B cell (primary cell): ENCODE measurements around the gene CACNG1. TPM values are rescaled to one million over a fixed set of nuclear protein-coding genes. Genes with fewer than 3 reads are reported as not detected.
"Not testable (repeated sequence)": the region's sequence is repeated elsewhere in the genome, so short reads cannot be mapped to it uniquely, and the experiment has no call there.

Experiments used
- ATAC-seq: fragments of 200-7000 bp; cut with Tn5 transposase; one replicate; pipeline ENCODE4 v1.10.0; 2021; ENCODE audit warnings: low read depth, mild to moderate bottlenecking, moderate number of reproducible peaks, moderate library complexity
- CTCF ChIA-PET: fragments of 350-600 bp; sonication (Branson Sonifier 250); formaldehyde crosslinking; loops from one replicate; lab custom pipeline; 2021; ENCODE audit warnings: antibody characterized with exemption, inconsistent platforms; lab: Charles Lee
- POLR2A ChIA-PET: fragments of 350-600 bp; sonication (Branson Sonifier 250); formaldehyde crosslinking; loops from one replicate; lab custom pipeline; 2021; ENCODE audit warnings: antibody characterized with exemption; lab: Charles Lee
- DNase-seq: peaks from one replicate; pipeline ENCODE4 v3.0.0; 2013
- H2AFZ ChIP-seq: 2 replicates; pipeline ENCODE4 v1.6.1; 2012; ENCODE audit warnings: mild to moderate bottlenecking, low read depth, low read length; ENCODE audit not compliant: insufficient read depth, poor library complexity, severe bottlenecking
- H3K27ac ChIP-seq, 2 donors: 1 replicate in 1 of 2; 2 replicates in 1 of 2; pipeline ENCODE4 v1.5.1; 2012 to 2013; ENCODE audit warnings: low read length in 2 of 2, mild to moderate bottlenecking in 2 of 2, moderate library complexity in 1 of 2
- H3K27me3 ChIP-seq, 4 experiments: fragments of 200-600 bp in 1 of 4; sonication (generic) in 1 of 4; replicated peaks in 1 of 4; 1 replicate in 2 of 4; 2 replicates in 2 of 4; pipeline versions ENCODE4 v1.6.1 to v1.7.0; 2013 to 2016; ENCODE audit warnings: low read length in 3 of 4, mild to moderate bottlenecking in 2 of 4, mixed read lengths in 1 of 4, moderate library complexity in 1 of 4; ENCODE audit not compliant: insufficient read depth in 4 of 4, control insufficient read depth in 3 of 4; ENCODE audit errors: control extremely low read depth in 1 of 4
- H3K36me3 ChIP-seq, 2 experiments: replicated peaks in 1 of 2; 1 replicate in 1 of 2; 2 replicates in 1 of 2; pipeline versions ENCODE4 v1.6.1 to v1.7.1; 2013; ENCODE audit warnings: low read length in 1 of 2; ENCODE audit not compliant: insufficient read depth in 2 of 2, control insufficient read depth in 1 of 2; ENCODE audit errors: control extremely low read depth in 1 of 2, extremely low read depth in 1 of 2
- H3K4me1 ChIP-seq, 2 donors: fragments of 200-600 bp in 1 of 2; sonication (generic) in 1 of 2; 1 replicate in 1 of 2; 2 replicates in 1 of 2; pipeline versions ENCODE4 v1.5.1 to v1.6.1; 2013 to 2017; ENCODE audit warnings: low read length in 2 of 2; ENCODE audit not compliant: control insufficient read depth in 2 of 2, insufficient read depth in 2 of 2
- H3K4me2 ChIP-seq: replicated peaks from 2 replicates; pipeline ENCODE3; 2012; ENCODE audit warnings: mild to moderate bottlenecking, low read depth, low read length; ENCODE audit not compliant: poor library complexity, severe bottlenecking
- H3K4me3 ChIP-seq, 5 experiments: fragments of 200-600 bp in 1 of 5; sonication (generic) in 1 of 5; 1 replicate in 3 of 5; 2 replicates in 2 of 5; pipeline versions ENCODE4 v1.5.1 to v1.7.0; 2011 to 2016; ENCODE audit warnings: low read length in 4 of 5, mild to moderate bottlenecking in 4 of 5, low read depth in 2 of 5, control low read depth in 1 of 5, moderate library complexity in 1 of 5; ENCODE audit not compliant: insufficient read depth in 1 of 5; ENCODE audit errors: control extremely low read depth in 1 of 5, extremely low read depth in 1 of 5
- H3K79me2 ChIP-seq: fragments of 200-600 bp; sonication (generic); one replicate; pipeline ENCODE4 v1.6.0; 2016; ENCODE audit warnings: low read length; ENCODE audit not compliant: control insufficient read depth, insufficient read depth
- H3K9ac ChIP-seq: fragments of 200-600 bp; sonication (generic); 2 replicates; pipeline ENCODE4 v1.6.1; 2017; ENCODE audit warnings: mild to moderate bottlenecking, low read length, moderate library complexity
- H3K9me3 ChIP-seq, 3 donors: one replicate each; pipeline versions ENCODE4 v1.6.1 to v1.7.1; 2013; ENCODE audit warnings: low read length in 2 of 3; ENCODE audit not compliant: control insufficient read depth in 2 of 3, insufficient read depth in 1 of 3; ENCODE audit errors: control extremely low read depth in 1 of 3
- H4K20me1 ChIP-seq: 2 replicates; pipeline ENCODE4 v1.6.0; 2012; ENCODE audit warnings: mild to moderate bottlenecking, low read length; ENCODE audit not compliant: insufficient read depth, control insufficient read depth, poor library complexity, severe bottlenecking
- H3K27ac Mint-ChIP-seq: one replicate; pipeline ENCODE4 v1.8.0; 2021; ENCODE audit warnings: mixed read lengths
- H3K27me3 Mint-ChIP-seq: one replicate; pipeline ENCODE4 v1.8.0; 2021; ENCODE audit warnings: mixed read lengths
- H3K4me1 Mint-ChIP-seq: one replicate; pipeline ENCODE4 v1.8.0; 2021; ENCODE audit warnings: mixed read lengths
- H3K4me3 Mint-ChIP-seq: one replicate; pipeline ENCODE4 v1.8.0; 2021; ENCODE audit warnings: mixed read lengths
- H3K9me3 Mint-ChIP-seq: one replicate; pipeline ENCODE4 v1.8.0; 2022; ENCODE audit warnings: mixed read lengths; ENCODE audit not compliant: insufficient read depth
- EZH2 ChIP-seq: IDR thresholded peaks from 2 replicates; pipeline ENCODE4 v1.6.1; 2012; ENCODE audit warnings: borderline replicate concordance, low read depth, mild to moderate bottlenecking, moderate library complexity, low read length; ENCODE audit not compliant: insufficient read depth, poor library complexity, severe bottlenecking
- WGBS: methylation state at CpG from one replicate; pipeline ENCODE4 v1.1.5; 2013; ENCODE audit warnings: missing lambda C conversion rate; ENCODE audit not compliant: insufficient coverage; 5-methylcytosine and 5-hydroxymethylcytosine counted together
- intact Hi-C: fragments of 100-400 bp; cut with micrococcal nuclease; formaldehyde crosslinking; loops from one replicate; pipeline ENCODE4 v1.10.0; 2022
- polyA plus RNA-seq: library from polyadenylated mRNA; depleted of rRNA; stranded (reverse); fragments of >200 nt; gene quantifications from 2 replicates; pipeline ENCODE4 v1.2.3, GENCODE V29; 2012
- total RNA-seq, 2 donors: library from RNA; stranded (reverse); fragments of 120-200 nt in 1 of 2; gene quantifications; 1 replicate in 1 of 2; 2 replicates in 1 of 2; pipeline versions ENCODE4 v1.2.3 to v1.2.4, GENCODE V29; 2013 to 2022
- TF ChIP-seq, protein P1 (sequence below): fragments of 200-600 bp; IDR thresholded peaks from one replicate; pipeline ENCODE4 v1.8.0; 2022; ENCODE audit warnings: antibody characterized with exemption, mild to moderate bottlenecking

CACNG1 gene
- total and polyA plus RNA-seq, 2 donors (not counting 1 experiment from before 2014, with no cell fraction given) = not detected

- no peak overlapping the region for H3K4me3 ChIP-seq
- ChIA-PET POLR2A (no interaction called here), CTCF (no interaction called here)
- Mint-ChIP-seq H3K4me3 (no peak overlapping the region), H3K27me3 (peaks cover 11% of the 10 kb centered on the region), H3K4me1 (no peaks in the 10 kb centered on the region), H3K27ac (no peak overlapping the region), H3K9me3 (no peaks in the 10 kb centered on the region)
- H3K36me3 ChIP-seq = no peaks in the 10 kb centered on the region
- H4K20me1 ChIP-seq = no peaks in the 10 kb centered on the region
- H3K27ac ChIP-seq = no peak overlapping the region
- WGBS = 80% methylated on average over 5 of the region's 5 CpGs
- H3K4me1 ChIP-seq = no peaks in the 10 kb centered on the region
- no peak overlapping the region for H2AFZ ChIP-seq
- TF ChIP-seq EZH2 = no peak
- TF ChIP-seq, protein P1, sequence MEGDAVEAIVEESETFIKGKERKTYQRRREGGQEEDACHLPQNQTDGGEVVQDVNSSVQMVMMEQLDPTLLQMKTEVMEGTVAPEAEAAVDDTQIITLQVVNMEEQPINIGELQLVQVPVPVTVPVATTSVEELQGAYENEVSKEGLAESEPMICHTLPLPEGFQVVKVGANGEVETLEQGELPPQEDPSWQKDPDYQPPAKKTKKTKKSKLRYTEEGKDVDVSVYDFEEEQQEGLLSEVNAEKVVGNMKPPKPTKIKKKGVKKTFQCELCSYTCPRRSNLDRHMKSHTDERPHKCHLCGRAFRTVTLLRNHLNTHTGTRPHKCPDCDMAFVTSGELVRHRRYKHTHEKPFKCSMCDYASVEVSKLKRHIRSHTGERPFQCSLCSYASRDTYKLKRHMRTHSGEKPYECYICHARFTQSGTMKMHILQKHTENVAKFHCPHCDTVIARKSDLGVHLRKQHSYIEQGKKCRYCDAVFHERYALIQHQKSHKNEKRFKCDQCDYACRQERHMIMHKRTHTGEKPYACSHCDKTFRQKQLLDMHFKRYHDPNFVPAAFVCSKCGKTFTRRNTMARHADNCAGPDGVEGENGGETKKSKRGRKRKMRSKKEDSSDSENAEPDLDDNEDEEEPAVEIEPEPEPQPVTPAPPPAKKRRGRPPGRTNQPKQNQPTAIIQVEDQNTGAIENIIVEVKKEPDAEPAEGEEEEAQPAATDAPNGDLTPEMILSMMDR = no peak
- H3K9me3 ChIP-seq = no peaks in the 10 kb centered on the region
- ATAC-seq = no peak
- H3K27me3 ChIP-seq = peaks cover 0 to 2% (median 0%) of the 10 kb centered on the region in 4 experiments
- H3K79me2 ChIP-seq = no peaks in the 10 kb centered on the region
- intact Hi-C loops = no loop called here
- no peak for DNase-seq
- no peak overlapping the region for H3K9ac ChIP-seq
- no peak overlapping the region for H3K4me2 ChIP-seq
These were observed 5.4 kb upstream of the CACNG1 start for GRCh38 chr17:67038861-67039365.

DNA sequence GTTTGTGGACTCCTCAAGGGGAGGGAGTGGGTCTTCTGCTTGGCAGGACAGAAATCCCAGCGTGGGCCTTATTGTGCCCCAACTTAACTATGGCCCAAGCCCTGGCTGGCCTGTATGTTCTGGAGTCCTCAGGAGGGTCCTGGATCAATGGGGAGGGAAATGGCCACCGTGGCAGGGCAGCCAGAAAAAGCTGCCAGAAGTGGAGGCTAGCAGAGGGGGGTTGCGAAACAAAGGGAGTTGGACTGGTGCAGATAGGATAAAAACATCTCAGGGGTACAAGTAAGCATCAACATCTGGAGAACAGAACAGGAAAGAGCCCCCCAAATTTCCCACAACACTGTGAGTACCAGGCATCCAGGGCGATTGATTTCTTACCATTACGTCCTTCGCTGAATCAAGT, 3.7 kb upstream of the CACNG1 start:
- Histone ChIP-seq H3K4me2 (no peak overlapping the region), H3K27me3 (peaks cover 0 to 2% (median 0%) of the 10 kb centered on the region in 4 experiments), H3K4me3 (no peak overlapping the region), H2AFZ (no peak overlapping the region), H3K4me1 (no peaks in the 10 kb centered on the region), H3K36me3 (no peaks in the 10 kb centered on the region), H3K27ac (no peak overlapping the region), H4K20me1 (no peaks in the 10 kb centered on the region), H3K79me2 (no peaks in the 10 kb centered on the region), H3K9ac (no peak overlapping the region), H3K9me3 (no peaks in the 10 kb centered on the region)
- H3K4me1 Mint-ChIP-seq = no peaks in the 10 kb centered on the region
- intact Hi-C loops = no loop called here
- TF ChIP-seq, protein P1 = no peak
- TF ChIP-seq EZH2 = no peak
- DNase-seq (no peak), ATAC-seq (no peak)
- H3K27ac Mint-ChIP-seq = no peak overlapping the region
- H3K9me3 Mint-ChIP-seq = no peaks in the 10 kb centered on the region
- WGBS = 94% methylated on average over 4 of the region's 6 CpGs
- no peak overlapping the region for H3K4me3 Mint-ChIP-seq
- POLR2A ChIA-PET = no interaction called here
- peaks cover 11% of the 10 kb centered on the region for H3K27me3 Mint-ChIP-seq
- CTCF ChIA-PET = no interaction called here

- H3K9ac ChIP-seq, ATAC-seq, H3K27ac ChIP-seq, H3K4me2 ChIP-seq, DNase-seq, H3K4me1 ChIP-seq, H3K27me3 ChIP-seq, H3K36me3 ChIP-seq, H4K20me1 ChIP-seq, H3K79me2 ChIP-seq, H3K27ac Mint-ChIP-seq, H3K9me3 ChIP-seq, H3K4me3 Mint-ChIP-seq, H2AFZ ChIP-seq, H3K4me1 Mint-ChIP-seq, H3K9me3 Mint-ChIP-seq, H3K4me3 ChIP-seq, intact Hi-C loops: not testable (repeated sequence)
- POLR2A ChIA-PET = interaction anchor here (0.6 kb wide), 1 partner anchor 482 kb away, joined by 3 read pairs; no protein-coding TSS in a partner anchor
- peaks cover 11% of the 10 kb centered on the region for H3K27me3 Mint-ChIP-seq
- 100% methylated on average over 4 of the region's 5 CpGs for WGBS
- CTCF ChIA-PET = interaction anchor here (0.5 kb wide), 1 partner anchor 1720 kb away, joined by 4 read pairs; no protein-coding TSS in a partner anchor
These were observed 3.2 kb upstream of the CACNG1 start for GRCh38 chr17:67041119-67041518.
